ENCODE measurements around the gene LYPD1.

The LYPD1 gene

GRCh38 chr2:132667706-132668105, 2.3 kb downstream of the LYPD1 start:
- no peak overlapping the region for H3K4me3 ChIP-seq (ENCODE audit: insufficient read length, low read depth)
- peaks cover 49% of the 10 kb centered on the region for H3K36me3 ChIP-seq (ENCODE audit: insufficient read depth, insufficient read length, low read length)
- peaks cover 7% of the 10 kb centered on the region for H3K27me3 ChIP-seq (ENCODE audit: insufficient read depth, insufficient read length)
- H3K9me3 ChIP-seq (ENCODE audit: insufficient read depth, low read length): no peaks in the 10 kb centered on the region
- H3K9ac ChIP-seq (ENCODE audit: insufficient read length, low read depth): no peak overlapping the region
- no peak for TF ChIP-seq YY1 (IDR thresholded peaks at IDR 0.05; ENCODE audit: insufficient read depth, insufficient read length)
- no peak for TF ChIP-seq ZNF274 (IDR thresholded peaks at IDR 0.05; ENCODE audit: low read depth, low read length)
- TF ChIP-seq SUZ12 (IDR thresholded peaks at IDR 0.05; ENCODE audit: extremely low read depth, insufficient read depth, insufficient read length): no peak
- no peaks in the 10 kb centered on the region for H3K4me1 ChIP-seq (ENCODE audit: insufficient read depth, insufficient read length)
- DNase-seq (ENCODE audit: low read depth, low spot score): no peak

DNA sequence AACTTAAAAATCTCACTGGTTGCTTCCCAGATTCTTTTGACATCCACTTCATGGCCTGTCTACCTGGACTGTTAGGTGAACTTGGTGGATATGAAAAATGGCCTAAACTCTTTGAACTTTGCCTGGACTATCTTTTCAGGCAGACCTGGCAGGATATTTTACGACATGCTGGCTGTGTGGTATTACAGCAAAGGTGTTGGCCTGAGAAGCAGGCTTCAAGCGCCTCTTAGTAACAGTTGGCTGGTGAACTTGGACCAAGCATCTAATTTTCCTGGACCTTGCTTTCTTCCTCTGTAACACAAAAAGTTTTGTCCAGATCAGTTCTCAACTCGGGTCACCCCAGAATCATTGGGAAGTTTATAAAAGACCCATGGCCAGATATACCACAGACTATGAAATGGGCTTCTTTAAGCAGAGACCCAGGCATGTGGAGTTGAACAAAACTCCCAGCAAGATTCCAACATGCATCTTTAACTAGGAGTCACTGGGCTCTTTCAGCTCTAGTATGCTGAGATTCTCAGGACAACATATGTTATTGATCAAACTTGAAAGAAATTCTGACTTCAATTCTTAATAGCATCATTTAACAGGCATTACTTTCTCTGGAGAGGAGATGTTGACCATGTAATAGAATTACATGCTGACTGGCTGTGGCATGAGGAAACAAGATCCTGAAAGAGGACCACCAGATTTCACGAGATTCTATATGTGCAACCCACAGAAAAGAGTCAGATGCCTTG, 4.4 kb downstream of the LYPD1 start:
- TF ChIP-seq SUZ12 (IDR thresholded peaks at IDR 0.05; ENCODE audit: extremely low read depth, insufficient read depth, insufficient read length) (no peak), ZNF274 (IDR thresholded peaks at IDR 0.05; ENCODE audit: low read depth, low read length) (no peak), YY1 (IDR thresholded peaks at IDR 0.05; ENCODE audit: insufficient read depth, insufficient read length) (no peak)
- Histone ChIP-seq H3K4me3 (ENCODE audit: insufficient read length, low read depth) (no peak overlapping the region), H3K4me1 (ENCODE audit: insufficient read depth, insufficient read length) (no peaks in the 10 kb centered on the region), H3K9me3 (ENCODE audit: insufficient read depth, low read length) (no peaks in the 10 kb centered on the region), H3K36me3 (ENCODE audit: insufficient read depth, insufficient read length, low read length) (peaks cover 68% of the 10 kb centered on the region), H3K27me3 (ENCODE audit: insufficient read depth, insufficient read length) (peaks cover 7% of the 10 kb centered on the region), H3K9ac (ENCODE audit: insufficient read length, low read depth) (no peak overlapping the region)
- no peak for DNase-seq (ENCODE audit: low read depth, low spot score)

DNA sequence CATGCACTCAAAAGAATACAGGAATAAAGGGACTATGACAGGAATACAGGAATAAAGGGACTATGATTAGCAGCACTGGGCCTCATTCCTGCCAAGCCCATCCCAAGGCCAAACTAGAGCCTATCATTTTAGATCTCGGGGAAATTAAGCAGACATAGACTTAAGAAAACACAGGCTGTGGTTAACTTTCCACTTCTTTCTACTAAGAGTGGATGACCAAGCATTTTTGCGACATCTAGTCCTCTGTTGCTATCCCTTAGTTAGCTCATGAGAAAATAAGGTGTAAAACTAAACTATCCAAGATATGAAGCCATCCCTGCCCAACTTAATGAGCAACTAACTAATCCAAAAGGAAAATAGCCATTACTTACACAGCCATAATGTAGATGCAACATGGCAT, 5.9 kb downstream of the LYPD1 start:
- Histone ChIP-seq H3K27me3 (ENCODE audit: insufficient read depth, insufficient read length) (peaks cover 2% of the 10 kb centered on the region), H3K4me3 (ENCODE audit: insufficient read length, low read depth) (no peak overlapping the region), H3K36me3 (ENCODE audit: insufficient read depth, insufficient read length, low read length) (peaks cover 83% of the 10 kb centered on the region), H3K9me3 (ENCODE audit: insufficient read depth, low read length) (no peaks in the 10 kb centered on the region), H3K4me1 (ENCODE audit: insufficient read depth, insufficient read length) (no peaks in the 10 kb centered on the region), H3K9ac (ENCODE audit: insufficient read length, low read depth) (no peak overlapping the region)
- TF ChIP-seq ZNF274 (IDR thresholded peaks at IDR 0.05; ENCODE audit: low read depth, low read length) (no peak), SUZ12 (IDR thresholded peaks at IDR 0.05; ENCODE audit: extremely low read depth, insufficient read depth, insufficient read length) (no peak), YY1 (IDR thresholded peaks at IDR 0.05; ENCODE audit: insufficient read depth, insufficient read length) (no peak)
- DNase-seq (ENCODE audit: low read depth, low spot score): no peak

- Histone ChIP-seq H3K4me3 (ENCODE audit: insufficient read length, low read depth) (no peak overlapping the region), H3K4me1 (ENCODE audit: insufficient read depth, insufficient read length) (no peaks in the 10 kb centered on the region), H3K27me3 (ENCODE audit: insufficient read depth, insufficient read length) (no peaks in the 10 kb centered on the region), H3K9ac (ENCODE audit: insufficient read length, low read depth) (no peak overlapping the region), H3K36me3 (ENCODE audit: insufficient read depth, insufficient read length, low read length) (peaks cover 88% of the 10 kb centered on the region), H3K9me3 (ENCODE audit: insufficient read depth, low read length) (no peaks in the 10 kb centered on the region)
- no peak for DNase-seq (ENCODE audit: low read depth, low spot score)
- TF ChIP-seq ZNF274 (IDR thresholded peaks at IDR 0.05; ENCODE audit: low read depth, low read length) (no peak), SUZ12 (IDR thresholded peaks at IDR 0.05; ENCODE audit: extremely low read depth, insufficient read depth, insufficient read length) (no peak), YY1 (IDR thresholded peaks at IDR 0.05; ENCODE audit: insufficient read depth, insufficient read length) (no peak)
Observed at GRCh38 chr2:132662732-132663131, 7.3 kb downstream of the LYPD1 start.

DNA sequence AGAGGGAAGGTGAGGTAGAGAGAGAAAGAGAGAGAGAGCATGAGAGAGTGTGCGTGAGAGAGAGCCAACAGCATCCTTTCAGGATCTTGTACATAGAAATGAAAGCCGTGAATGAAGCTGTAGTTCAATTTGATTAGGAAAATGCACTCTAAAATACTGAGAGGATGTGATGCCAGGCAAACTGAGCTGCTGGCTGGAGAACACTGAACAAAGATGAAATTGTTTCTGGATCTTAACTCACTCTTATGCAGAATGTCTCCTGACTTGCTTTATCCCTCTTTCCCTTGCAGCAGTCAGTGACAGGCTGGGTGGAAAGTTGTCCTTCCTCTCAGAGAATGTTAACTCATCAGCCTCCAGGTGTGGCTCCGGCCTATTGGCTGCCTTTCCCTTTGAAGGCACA, 10.7 kb downstream of the LYPD1 start:
- Histone ChIP-seq H3K36me3 (ENCODE audit: insufficient read depth, insufficient read length, low read length) (peaks cover 69% of the 10 kb centered on the region), H3K27me3 (ENCODE audit: insufficient read depth, insufficient read length) (no peaks in the 10 kb centered on the region), H3K9ac (ENCODE audit: insufficient read length, low read depth) (no peak overlapping the region), H3K9me3 (ENCODE audit: insufficient read depth, low read length) (no peaks in the 10 kb centered on the region), H3K4me3 (ENCODE audit: insufficient read length, low read depth) (no peak overlapping the region), H3K4me1 (ENCODE audit: insufficient read depth, insufficient read length) (no peaks in the 10 kb centered on the region)
- no peak for DNase-seq (ENCODE audit: low read depth, low spot score)
- TF ChIP-seq ZNF274 (IDR thresholded peaks at IDR 0.05; ENCODE audit: low read depth, low read length) (no peak), SUZ12 (IDR thresholded peaks at IDR 0.05; ENCODE audit: extremely low read depth, insufficient read depth, insufficient read length) (no peak), YY1 (IDR thresholded peaks at IDR 0.05; ENCODE audit: insufficient read depth, insufficient read length) (no peak)

DNA sequence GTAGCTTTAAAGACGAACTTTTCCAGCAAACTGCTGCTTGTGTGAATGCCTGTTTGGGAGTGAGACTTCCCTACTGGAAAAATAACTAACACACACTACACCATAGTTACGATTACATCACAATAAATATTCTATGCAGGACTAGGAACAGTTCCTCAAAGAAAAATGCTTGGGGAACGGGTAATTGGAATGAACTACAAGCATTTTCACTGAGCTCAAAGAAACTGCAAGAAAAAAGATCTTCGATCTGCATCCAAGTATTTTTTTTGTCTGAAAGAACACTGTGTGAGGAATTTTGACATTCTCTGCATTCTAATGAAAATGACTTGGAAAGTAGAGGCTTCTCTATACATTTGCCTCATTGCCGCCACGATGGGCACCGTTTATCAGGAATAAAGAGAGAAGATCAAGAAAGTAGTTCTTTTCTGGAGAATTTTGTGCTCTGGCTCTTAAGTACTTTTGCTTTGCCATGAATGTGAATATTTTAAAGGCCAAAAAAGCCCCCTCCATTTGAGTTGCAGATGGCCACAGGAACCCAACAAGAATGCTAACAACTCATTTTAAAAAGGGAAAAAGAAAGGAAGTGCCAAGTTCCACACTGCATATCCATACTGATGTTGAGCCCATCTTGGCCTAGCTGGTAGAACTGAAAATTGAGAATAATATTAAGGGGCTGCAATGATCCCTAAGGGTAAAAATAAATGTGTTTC, 13.6 kb downstream of the LYPD1 start:
- Histone ChIP-seq H3K9ac (ENCODE audit: insufficient read length, low read depth) (no peak overlapping the region), H3K4me3 (ENCODE audit: insufficient read length, low read depth) (no peak overlapping the region), H3K9me3 (ENCODE audit: insufficient read depth, low read length) (no peaks in the 10 kb centered on the region), H3K27me3 (ENCODE audit: insufficient read depth, insufficient read length) (no peaks in the 10 kb centered on the region), H3K4me1 (ENCODE audit: insufficient read depth, insufficient read length) (no peaks in the 10 kb centered on the region), H3K36me3 (ENCODE audit: insufficient read depth, insufficient read length, low read length) (peaks cover 64% of the 10 kb centered on the region)
- TF ChIP-seq SUZ12 (IDR thresholded peaks at IDR 0.05; ENCODE audit: extremely low read depth, insufficient read depth, insufficient read length) (no peak), ZNF274 (IDR thresholded peaks at IDR 0.05; ENCODE audit: low read depth, low read length) (no peak), YY1 (IDR thresholded peaks at IDR 0.05; ENCODE audit: insufficient read depth, insufficient read length) (no peak)
- DNase-seq (ENCODE audit: low read depth, low spot score): no peak

DNA sequence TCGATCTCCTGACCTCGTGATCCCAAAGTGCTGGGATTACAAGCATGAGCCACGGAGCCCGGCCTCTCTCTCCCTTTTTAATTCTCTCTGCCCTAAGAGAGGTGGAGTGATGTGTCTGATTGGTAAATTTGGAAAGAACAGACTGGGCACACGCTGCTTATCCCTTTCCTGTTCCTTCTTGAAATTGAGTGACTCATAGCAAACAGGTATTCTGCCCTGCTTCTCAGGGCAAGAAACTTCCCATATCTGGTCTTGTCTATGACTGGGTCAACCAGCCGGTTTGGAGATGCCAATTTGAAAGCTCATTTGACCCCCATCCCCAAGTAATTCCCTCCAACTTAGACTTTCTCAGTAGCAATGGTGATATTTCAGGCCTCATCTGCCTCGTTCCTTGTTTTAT, 15.0 kb downstream of the LYPD1 start:
- H3K9ac ChIP-seq (ENCODE audit: insufficient read length, low read depth): no peak overlapping the region
- H3K9me3 ChIP-seq (ENCODE audit: insufficient read depth, low read length): no peaks in the 10 kb centered on the region
- H3K4me1 ChIP-seq (ENCODE audit: insufficient read depth, insufficient read length): no peaks in the 10 kb centered on the region
- H3K36me3 ChIP-seq (ENCODE audit: insufficient read depth, insufficient read length, low read length): peaks cover 49% of the 10 kb centered on the region
- DNase-seq (ENCODE audit: low read depth, low spot score): no peak
- H3K4me3 ChIP-seq (ENCODE audit: insufficient read length, low read depth): no peak overlapping the region
- TF ChIP-seq YY1 (IDR thresholded peaks at IDR 0.05; ENCODE audit: insufficient read depth, insufficient read length): no peak
- no peaks in the 10 kb centered on the region for H3K27me3 ChIP-seq (ENCODE audit: insufficient read depth, insufficient read length)
